GM18909 (cell line): Measurements from ENCODE around the gene SYNPO.

ENCODE experiments used
- ATAC-seq: cut with Tn5 transposase; IDR thresholded peaks from one replicate; pipeline ENCODE4 v1.9.1; 2021; ENCODE audit warnings: mild to moderate bottlenecking; ENCODE audit not compliant: unreplicated experiment, poor library complexity

The SYNPO gene

GRCh38 chr5:150640311-150641005 lies at the start of gene SYNPO:
TSS of gene SYNPO (plus strand) at chr5:150640660. CDS start at chr5:150648276, 7,616 bp downstream.
- no peak for ATAC-seq

GRCh38 chr5:150590979-150591695 lies 49.3 kb upstream of the SYNPO start:
- no peak for ATAC-seq

GRCh38 chr5:150593593-150593992 lies 46.9 kb upstream of the SYNPO start:
- ATAC-seq, result no peak

GRCh38 chr5:150593996-150594395 lies 46.5 kb upstream of the SYNPO start:
- ATAC-seq, result no peak

- ATAC-seq, result no peak
Measured at GRCh38 chr5:150595466-150596031, 44.9 kb upstream of the SYNPO start.

- no peak for ATAC-seq
Measured at GRCh38 chr5:150596313-150596712, 44.1 kb upstream of the SYNPO start.

GRCh38 chr5:150596826-150597225 lies 43.6 kb upstream of the SYNPO start:
- ATAC-seq, result no peak

- no peak for ATAC-seq
Measured at GRCh38 chr5:150598006-150598405, 42.5 kb upstream of the SYNPO start.

GRCh38 chr5:150598821-150599273 lies 41.6 kb upstream of the SYNPO start:
- ATAC-seq, result no peak

- ATAC-seq, result no peak
Measured at GRCh38 chr5:150599281-150599680, 41.2 kb upstream of the SYNPO start.

GRCh38 chr5:150599917-150600511 lies 40.4 kb upstream of the SYNPO start:
- no peak for ATAC-seq

GRCh38 chr5:150600616-150601490 lies 39.6 kb upstream of the SYNPO start:
- ATAC-seq, result no peak

GRCh38 chr5:150601491-150602345 lies 38.7 kb upstream of the SYNPO start:
- no peak for ATAC-seq

- ATAC-seq, result no peak
Measured at GRCh38 chr5:150603052-150603451, 37.4 kb upstream of the SYNPO start.

GRCh38 chr5:150603491-150603890 lies 37.0 kb upstream of the SYNPO start:
- ATAC-seq, result no peak

GRCh38 chr5:150604010-150604409 lies 36.5 kb upstream of the SYNPO start:
- ATAC-seq, result no peak

GRCh38 chr5:150604894-150605440 lies 35.5 kb upstream of the SYNPO start:
- no peak for ATAC-seq

GRCh38 chr5:150605546-150605945 lies 34.9 kb upstream of the SYNPO start:
- no peak for ATAC-seq

GRCh38 chr5:150606476-150606875 lies 34.0 kb upstream of the SYNPO start:
- ATAC-seq, result no peak
